ENCODE measurements around the gene LRP10.

The LRP10 gene

DNA sequence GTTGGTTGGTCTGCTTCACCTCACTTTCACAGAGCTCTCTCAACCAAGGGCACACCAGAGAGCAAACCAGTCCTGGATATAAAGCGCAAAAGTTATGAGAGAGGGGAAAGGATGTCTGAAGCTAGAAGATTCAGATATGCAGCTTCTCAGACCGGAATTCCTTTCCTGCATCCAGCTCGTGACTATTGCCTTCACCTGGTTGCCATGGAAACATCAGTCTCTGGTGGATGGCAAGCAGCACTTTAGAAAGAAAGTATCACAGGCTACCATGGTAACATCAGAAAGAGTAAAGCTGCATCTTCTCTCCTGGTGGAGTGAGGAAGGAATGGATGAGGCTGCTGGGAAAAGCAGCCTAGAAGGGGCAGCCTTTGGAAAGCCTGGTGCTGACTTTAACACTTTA is 25.2 kb downstream of the LRP10 start:
- no peak overlapping the region for H2AK5ac ChIP-seq (ENCODE audit: low read length, severe bottlenecking)
- no peak overlapping the region for H2AFZ ChIP-seq (ENCODE audit: low read depth, low read length)
- no peak overlapping the region for H4K8ac ChIP-seq (ENCODE audit: low read length)
- no peaks in the 10 kb centered on the region for H3K9me3 ChIP-seq (ENCODE audit: control insufficient read depth, low read length)
- no peak overlapping the region for H2BK5ac ChIP-seq (ENCODE audit: low read depth, low read length, poor library complexity, severe bottlenecking)
- H3K23ac ChIP-seq (ENCODE audit: low read length in 2 of 2): no peak overlapping the region
- no peak overlapping the region for H4K91ac ChIP-seq (ENCODE audit: low read length)
- H2BK15ac ChIP-seq (ENCODE audit: low read depth, poor library complexity, severe bottlenecking): no peak overlapping the region
- H3K27ac ChIP-seq (ENCODE audit: low read length, poor library complexity, severe bottlenecking): no peak overlapping the region
- no peak overlapping the region for H3K4me2 ChIP-seq (ENCODE audit: low read length, poor library complexity, severe bottlenecking)
- no peak overlapping the region for H3K14ac ChIP-seq (ENCODE audit: low read length in 2 of 2)
- H3K79me1 ChIP-seq (replicated peaks; ENCODE audit: low read length, poor library complexity, severe bottlenecking): no peaks in the 10 kb centered on the region
- H2BK12ac ChIP-seq (ENCODE audit: low read length in 2 of 2): no peak overlapping the region
- no peak overlapping the region for H3K9ac ChIP-seq (ENCODE audit: low read length)
- H2BK120ac ChIP-seq (ENCODE audit: low read depth, low read length): no peak overlapping the region
- peaks cover 15 to 18% of the 10 kb centered on the region in 2 experiments for H3K36me3 ChIP-seq (ENCODE audit: control insufficient read depth in 1 of 2, insufficient read depth in 2 of 2, low read depth in 1 of 2, low read length in 2 of 2)
- no peak for DNase-seq
- H3K18ac ChIP-seq (ENCODE audit: low read depth in 1 of 2, low read length in 2 of 2): no peak overlapping the region
- WGBS: 95% methylated on average over 3 of the region's 3 CpGs
- H3K4me3 ChIP-seq (ENCODE audit: insufficient read depth in 1 of 2, low read depth in 1 of 2, low read length in 2 of 2): no peak overlapping the region
- no peaks in the 10 kb centered on the region for H3K4me1 ChIP-seq (ENCODE audit: control insufficient read depth, insufficient read depth, low read depth, low read length)
- no peak overlapping the region for H3K4ac ChIP-seq (ENCODE audit: low read depth in 1 of 2, low read length in 2 of 2)
- H3K27me3 ChIP-seq (ENCODE audit: control insufficient read depth in 1 of 2, insufficient read depth in 1 of 2, low read length in 2 of 2): no peaks in the 10 kb centered on the region

- Histone ChIP-seq H2AK5ac (ENCODE audit: low read length, severe bottlenecking) (no peak overlapping the region), H3K23ac (ENCODE audit: low read length in 2 of 2) (no peak overlapping the region), H3K27ac (ENCODE audit: low read length, poor library complexity, severe bottlenecking) (no peak overlapping the region), H2BK120ac (ENCODE audit: low read depth, low read length) (no peak overlapping the region), H3K4ac (ENCODE audit: low read depth in 1 of 2, low read length in 2 of 2) (no peak overlapping the region), H2AFZ (ENCODE audit: low read depth, low read length) (no peak overlapping the region), H2BK15ac (ENCODE audit: low read depth, poor library complexity, severe bottlenecking) (no peak overlapping the region), H2BK5ac (ENCODE audit: low read depth, low read length, poor library complexity, severe bottlenecking) (no peak overlapping the region), H4K91ac (ENCODE audit: low read length) (no peak overlapping the region), H2BK12ac (ENCODE audit: low read length in 2 of 2) (no peak overlapping the region), H4K8ac (ENCODE audit: low read length) (no peak overlapping the region), H3K79me1 (replicated peaks; ENCODE audit: low read length, poor library complexity, severe bottlenecking) (no peaks in the 10 kb centered on the region), H3K9me3 (ENCODE audit: control insufficient read depth, low read length) (no peaks in the 10 kb centered on the region), H3K4me3 (ENCODE audit: insufficient read depth in 1 of 2, low read depth in 1 of 2, low read length in 2 of 2) (no peak overlapping the region), H3K4me2 (ENCODE audit: low read length, poor library complexity, severe bottlenecking) (no peak overlapping the region), H3K14ac (ENCODE audit: low read length in 2 of 2) (no peak overlapping the region), H3K4me1 (ENCODE audit: control insufficient read depth, insufficient read depth, low read depth, low read length) (no peaks in the 10 kb centered on the region), H3K36me3 (ENCODE audit: control insufficient read depth in 1 of 2, insufficient read depth in 2 of 2, low read depth in 1 of 2, low read length in 2 of 2) (peaks cover 21 to 22% of the 10 kb centered on the region in 2 experiments), H3K18ac (ENCODE audit: low read depth in 1 of 2, low read length in 2 of 2) (no peak overlapping the region), H3K9ac (ENCODE audit: low read length) (no peak overlapping the region), H3K27me3 (ENCODE audit: control insufficient read depth in 1 of 2, insufficient read depth in 1 of 2, low read length in 2 of 2) (no peaks in the 10 kb centered on the region)
- 89% methylated on average over 1 of the region's 1 CpG for WGBS
- no peak for DNase-seq
These were observed 25.8 kb downstream of the LRP10 start for GRCh38 chr14:22897357-22897756.

DNA sequence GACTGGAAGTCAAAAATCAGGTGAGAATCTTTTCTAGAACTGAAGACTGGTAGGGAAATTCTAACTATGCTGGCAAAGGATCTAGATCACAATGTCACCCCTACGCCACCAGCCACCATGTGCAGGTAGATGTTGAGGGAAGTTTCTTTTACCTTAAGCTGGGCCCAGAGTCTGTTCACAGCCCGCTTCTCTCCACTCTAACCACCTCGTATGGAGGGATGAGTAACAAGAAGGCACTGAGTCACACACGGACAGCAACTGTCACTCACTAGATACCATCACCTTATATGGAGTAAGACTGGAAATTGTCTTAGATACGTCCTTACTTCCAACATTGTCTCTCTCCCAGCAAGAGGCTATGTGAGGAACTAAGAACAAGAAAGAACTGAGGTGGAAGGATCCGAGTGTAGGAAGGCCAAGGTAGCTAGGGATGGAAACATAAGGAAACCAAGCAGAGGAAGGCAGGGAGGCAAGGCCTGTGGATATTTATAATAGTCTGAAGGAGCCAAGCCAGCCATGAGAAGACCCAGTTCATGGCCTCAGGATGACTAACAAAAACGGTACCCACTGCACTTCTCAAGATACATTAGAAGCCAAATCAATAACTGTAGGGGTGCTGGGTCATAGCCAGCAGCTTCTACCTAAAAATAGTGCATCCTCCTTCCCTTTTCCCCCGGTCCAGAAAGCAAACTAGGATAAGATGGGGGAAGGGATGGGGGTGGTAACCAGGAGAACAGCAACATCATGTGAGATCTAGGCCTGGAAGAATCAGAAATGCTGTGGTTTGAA is 27.0 kb downstream of the LRP10 start:
- Histone ChIP-seq H3K14ac (ENCODE audit: low read length in 2 of 2) (no peak overlapping the region), H3K4me2 (ENCODE audit: low read length, poor library complexity, severe bottlenecking) (no peak overlapping the region), H3K27ac (ENCODE audit: low read length, poor library complexity, severe bottlenecking) (peak overlapping the region; percentile 76), H3K9ac (ENCODE audit: low read length) (peak overlapping the region; percentile 61), H2AFZ (ENCODE audit: low read depth, low read length) (no peak overlapping the region), H3K18ac (ENCODE audit: low read depth in 1 of 2, low read length in 2 of 2) (no peak overlapping the region), H3K4ac (ENCODE audit: low read depth in 1 of 2, low read length in 2 of 2) (peak overlapping the region in 1 of 2 experiments; percentile 65), H3K9me3 (ENCODE audit: control insufficient read depth, low read length) (no peaks in the 10 kb centered on the region), H2BK120ac (ENCODE audit: low read depth, low read length) (no peak overlapping the region), H3K36me3 (ENCODE audit: control insufficient read depth in 1 of 2, insufficient read depth in 2 of 2, low read depth in 1 of 2, low read length in 2 of 2) (peaks cover 24 to 30% of the 10 kb centered on the region in 2 experiments), H4K8ac (ENCODE audit: low read length) (peak overlapping the region; percentile 41), H3K79me1 (replicated peaks; ENCODE audit: low read length, poor library complexity, severe bottlenecking) (peaks cover 4% of the 10 kb centered on the region), H2BK15ac (ENCODE audit: low read depth, poor library complexity, severe bottlenecking) (no peak overlapping the region), H3K4me3 (ENCODE audit: insufficient read depth in 1 of 2, low read depth in 1 of 2, low read length in 2 of 2) (no peak overlapping the region), H2BK12ac (ENCODE audit: low read length in 2 of 2) (peak overlapping the region in 1 of 2 experiments; percentile 19), H2AK5ac (ENCODE audit: low read length, severe bottlenecking) (peak overlapping the region; percentile 89), H3K27me3 (ENCODE audit: control insufficient read depth in 1 of 2, insufficient read depth in 1 of 2, low read length in 2 of 2) (no peaks in the 10 kb centered on the region), H2BK5ac (ENCODE audit: low read depth, low read length, poor library complexity, severe bottlenecking) (peak overlapping the region; percentile 49), H3K4me1 (ENCODE audit: control insufficient read depth, insufficient read depth, low read depth, low read length) (no peaks in the 10 kb centered on the region), H4K91ac (ENCODE audit: low read length) (no peak overlapping the region), H3K23ac (ENCODE audit: low read length in 2 of 2) (no peak overlapping the region)
- DNase-seq: peak; percentile 86
- WGBS: 46% methylated on average over 3 of the region's 8 CpGs

DNA sequence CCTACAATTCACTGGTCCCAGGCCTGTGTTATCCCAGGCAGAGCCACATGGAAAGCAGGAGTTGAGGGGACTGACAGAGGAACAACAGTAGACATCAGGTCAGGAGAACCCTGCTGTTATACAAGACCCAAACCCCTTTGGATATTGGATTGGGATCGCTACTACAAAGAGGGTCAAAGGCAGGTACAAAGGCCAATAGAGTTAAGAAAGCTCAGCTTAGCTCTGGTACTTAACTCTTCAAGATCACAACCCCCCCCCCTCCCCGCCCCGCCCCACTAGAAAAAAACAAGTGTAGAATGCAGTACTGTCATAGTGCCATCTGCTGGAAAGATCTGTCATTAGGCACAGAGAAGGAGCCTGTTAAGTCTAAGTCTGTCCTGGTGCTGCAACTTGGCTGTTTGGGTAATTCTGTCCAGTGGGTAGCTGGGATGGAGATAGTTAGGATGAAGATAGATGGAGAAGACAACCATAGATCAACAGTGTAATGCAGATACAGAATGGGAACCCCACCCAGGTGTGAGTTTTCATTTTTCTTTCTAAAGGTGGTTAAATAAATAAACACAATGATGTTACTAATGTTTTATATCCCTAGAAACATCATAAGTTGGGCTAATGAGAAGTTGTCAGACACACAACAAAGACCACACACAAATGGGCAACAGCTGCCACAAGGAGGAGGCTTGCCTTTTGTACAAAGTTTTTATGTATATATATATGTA is 28.7 kb downstream of the LRP10 start:
- WGBS: 50% methylated on average over 1 of the region's 3 CpGs
- H3K23ac ChIP-seq (ENCODE audit: low read length in 2 of 2): no peak overlapping the region
- no peaks in the 10 kb centered on the region for H3K4me1 ChIP-seq (ENCODE audit: control insufficient read depth, insufficient read depth, low read depth, low read length)
- H3K18ac ChIP-seq (ENCODE audit: low read depth in 1 of 2, low read length in 2 of 2): no peak overlapping the region
- H3K9ac ChIP-seq (ENCODE audit: low read length): peak overlapping the region; percentile 72
- H3K4me2 ChIP-seq (ENCODE audit: low read length, poor library complexity, severe bottlenecking): no peak overlapping the region
- H3K27me3 ChIP-seq (ENCODE audit: control insufficient read depth in 1 of 2, insufficient read depth in 1 of 2, low read length in 2 of 2): no peaks in the 10 kb centered on the region
- DNase-seq: peak; percentile 84
- no peak overlapping the region for H2AFZ ChIP-seq (ENCODE audit: low read depth, low read length)
- H3K36me3 ChIP-seq (ENCODE audit: control insufficient read depth in 1 of 2, insufficient read depth in 2 of 2, low read depth in 1 of 2, low read length in 2 of 2): peaks cover 38 to 47% of the 10 kb centered on the region in 2 experiments
- H3K4me3 ChIP-seq (ENCODE audit: insufficient read depth in 1 of 2, low read depth in 1 of 2, low read length in 2 of 2): no peak overlapping the region
- peak overlapping the region; percentile 34 for H3K27ac ChIP-seq (ENCODE audit: low read length, poor library complexity, severe bottlenecking)
- H2BK15ac ChIP-seq (ENCODE audit: low read depth, poor library complexity, severe bottlenecking): no peak overlapping the region
- H2BK5ac ChIP-seq (ENCODE audit: low read depth, low read length, poor library complexity, severe bottlenecking): no peak overlapping the region
- no peak overlapping the region for H4K8ac ChIP-seq (ENCODE audit: low read length)
- H3K14ac ChIP-seq (ENCODE audit: low read length in 2 of 2): no peak overlapping the region
- no peak overlapping the region for H2BK12ac ChIP-seq (ENCODE audit: low read length in 2 of 2)
- H3K9me3 ChIP-seq (ENCODE audit: control insufficient read depth, low read length): no peaks in the 10 kb centered on the region
- H4K91ac ChIP-seq (ENCODE audit: low read length): no peak overlapping the region
- no peak overlapping the region for H2BK120ac ChIP-seq (ENCODE audit: low read depth, low read length)
- no peak overlapping the region for H3K4ac ChIP-seq (ENCODE audit: low read depth in 1 of 2, low read length in 2 of 2)
- peak overlapping the region; percentile 0 for H2AK5ac ChIP-seq (ENCODE audit: low read length, severe bottlenecking)
- H3K79me1 ChIP-seq (replicated peaks; ENCODE audit: low read length, poor library complexity, severe bottlenecking): peaks cover 8% of the 10 kb centered on the region
